Activated naive CD8-positive, alpha-beta T cell treated with anti-CD3 and anti-CD28 coated beads, Interleukin-2, amount 10 ng/mL, durations not matched to agents 7 days and 5 days (primary cell): Measurements from ENCODE around the gene HBZ. TPM values are rescaled to one million over a fixed set of nuclear protein-coding genes. Genes with fewer than 3 reads are reported as not detected.
"Not testable (repeated sequence)": the region's sequence is repeated elsewhere in the genome, so short reads cannot be mapped to it uniquely, and the experiment has no call there.

Source experiments
- ATAC-seq: fragments of 150-1000 bp; cut with Tn5 transposase; one replicate; pipeline ENCODE4 v1.10.0; 2021; ENCODE audit warnings: low read depth, moderate library complexity
- POLR2A ChIA-PET: fragments of 350-600 bp; sonication (Branson Sonifier 250); formaldehyde crosslinking; loops from one replicate; lab custom pipeline; 2021; ENCODE audit warnings: antibody characterized with exemption; lab: Charles Lee
- DNase-seq: peaks from one replicate; pipeline ENCODE4 v3.0.0; 2021
- H3K27ac Mint-ChIP-seq: one replicate; pipeline ENCODE4 v1.8.0; 2022; ENCODE audit warnings: mild to moderate bottlenecking, mixed read lengths
- H3K27me3 Mint-ChIP-seq: one replicate; pipeline ENCODE4 v1.8.0; 2022; ENCODE audit warnings: mild to moderate bottlenecking, moderate library complexity, mixed read lengths
- H3K36me3 Mint-ChIP-seq: one replicate; pipeline ENCODE4 v1.8.0; 2021; ENCODE audit warnings: mild to moderate bottlenecking, mixed read lengths
- H3K4me1 Mint-ChIP-seq: one replicate; pipeline ENCODE4 v1.8.0; 2021; ENCODE audit warnings: mixed read lengths
- H3K4me3 Mint-ChIP-seq: one replicate; pipeline ENCODE4 v1.8.0; 2022; ENCODE audit warnings: mild to moderate bottlenecking, moderate library complexity, mixed read lengths
- H3K9me3 Mint-ChIP-seq: one replicate; pipeline ENCODE4 v1.8.0; 2021; ENCODE audit warnings: mixed read lengths
- total RNA-seq, 2 experiments: library from RNA; stranded (reverse); gene quantifications; one replicate each; pipeline ENCODE4 v1.2.3, GENCODE V29; 2021

HBZ gene
- total RNA-seq, 2 experiments from 2014 or later = not detected

GRCh38 chr16:173928-174769 lies 21.7 kb downstream of the HBZ start:
- H3K27ac Mint-ChIP-seq, H3K9me3 Mint-ChIP-seq, POLR2A ChIA-PET, H3K4me1 Mint-ChIP-seq, H3K36me3 Mint-ChIP-seq, H3K4me3 Mint-ChIP-seq, DNase-seq, ATAC-seq: not testable (repeated sequence)
- H3K27me3 Mint-ChIP-seq = peaks cover 60% of the 10 kb centered on the region

GRCh38 chr16:175011-175949 lies 22.8 kb downstream of the HBZ start:
- Mint-ChIP-seq H3K9me3 (no peaks in the 10 kb centered on the region), H3K36me3 (no peaks in the 10 kb centered on the region), H3K4me3 (peak overlapping the region; percentile 5), H3K27me3 (peaks cover 66% of the 10 kb centered on the region), H3K4me1 (peaks cover 9% of the 10 kb centered on the region), H3K27ac (no peak overlapping the region)
- POLR2A ChIA-PET = interaction anchor here (0.6 kb wide), 1 partner anchor 50 kb away, joined by 3 read pairs; no protein-coding TSS in a partner anchor
- ATAC-seq (no peak), DNase-seq (no peak)

- H3K27ac Mint-ChIP-seq, H3K36me3 Mint-ChIP-seq, POLR2A ChIA-PET, DNase-seq, H3K9me3 Mint-ChIP-seq, H3K4me3 Mint-ChIP-seq, H3K4me1 Mint-ChIP-seq: not testable (repeated sequence)
- H3K27me3 Mint-ChIP-seq = peaks cover 60% of the 10 kb centered on the region
- peak; percentile 13 for ATAC-seq
These were observed 23.6 kb downstream of the HBZ start for GRCh38 chr16:176006-176405.

GRCh38 chr16:176477-177382 lies 24.3 kb downstream of the HBZ start, which contains the start of gene HBA1:
TSS of gene HBA1 (plus strand) at chr16:176680. CDS start at chr16:176717, 37 bp downstream.
- H3K36me3 Mint-ChIP-seq, H3K27ac Mint-ChIP-seq, H3K4me3 Mint-ChIP-seq, H3K9me3 Mint-ChIP-seq, H3K4me1 Mint-ChIP-seq, POLR2A ChIA-PET: not testable (repeated sequence)
- peak; percentile 50 for DNase-seq
- peaks cover 55% of the 10 kb centered on the region for H3K27me3 Mint-ChIP-seq
- peak; percentile 41 for ATAC-seq

GRCh38 chr16:177394-177822 lies 25.0 kb downstream of the HBZ start:
- POLR2A ChIA-PET = no interaction called here
- no peaks in the 10 kb centered on the region for H3K36me3 Mint-ChIP-seq
- peaks cover 5% of the 10 kb centered on the region for H3K4me1 Mint-ChIP-seq
- no peaks in the 10 kb centered on the region for H3K9me3 Mint-ChIP-seq
- ATAC-seq (no peak), DNase-seq (no peak)
- no peak overlapping the region for H3K4me3 Mint-ChIP-seq
- peaks cover 51% of the 10 kb centered on the region for H3K27me3 Mint-ChIP-seq
- H3K27ac Mint-ChIP-seq = no peak overlapping the region

GRCh38 chr16:177981-178667 lies 25.7 kb downstream of the HBZ start:
- Mint-ChIP-seq H3K4me3 (no peak overlapping the region), H3K27me3 (peaks cover 51% of the 10 kb centered on the region), H3K9me3 (no peaks in the 10 kb centered on the region), H3K27ac (no peak overlapping the region), H3K36me3 (no peaks in the 10 kb centered on the region), H3K4me1 (peaks cover 5% of the 10 kb centered on the region)
- no peak for DNase-seq
- POLR2A ChIA-PET = no interaction called here
- no peak for ATAC-seq

GRCh38 chr16:178668-179015 lies 26.2 kb downstream of the HBZ start:
- POLR2A ChIA-PET = no interaction called here
- DNase-seq (no peak), ATAC-seq (no peak)
- H3K4me3 Mint-ChIP-seq = no peak overlapping the region
- H3K36me3 Mint-ChIP-seq = no peaks in the 10 kb centered on the region
- no peak overlapping the region for H3K27ac Mint-ChIP-seq
- peaks cover 47% of the 10 kb centered on the region for H3K27me3 Mint-ChIP-seq
- peaks cover 5% of the 10 kb centered on the region for H3K4me1 Mint-ChIP-seq
- H3K9me3 Mint-ChIP-seq = no peaks in the 10 kb centered on the region

- peaks cover 44% of the 10 kb centered on the region for H3K27me3 Mint-ChIP-seq
- DNase-seq (no peak), ATAC-seq (no peak)
- no peak overlapping the region for H3K27ac Mint-ChIP-seq
- H3K4me3 Mint-ChIP-seq = peak overlapping the region; percentile 5
- POLR2A ChIA-PET = no interaction called here
- H3K4me1 Mint-ChIP-seq = peaks cover 5% of the 10 kb centered on the region
- H3K9me3 Mint-ChIP-seq = no peaks in the 10 kb centered on the region
- H3K36me3 Mint-ChIP-seq = no peaks in the 10 kb centered on the region
These were observed 27.0 kb downstream of the HBZ start for GRCh38 chr16:179211-180092.

- Mint-ChIP-seq H3K27ac (no peak within 1 kb of the TSS), H3K27me3 (peaks cover 37% of the 10 kb centered on the region), H3K36me3 (no peaks in the 10 kb centered on the region), H3K9me3 (no peaks in the 10 kb centered on the region), H3K4me3 (peak within 1 kb of the TSS; percentile 5), H3K4me1 (no peaks in the 10 kb centered on the region)
- DNase-seq (peak; percentile 70), ATAC-seq (peak; percentile 10)
- POLR2A ChIA-PET = no interaction called here
These were observed 27.7 kb downstream of the HBZ start, which contains the start of gene HBQ1 for GRCh38 chr16:180101-180675. TSS of gene HBQ1 (plus strand) at chr16:180459. CDS start at chr16:180487, 28 bp downstream.

GRCh38 chr16:180681-181564 lies 28.5 kb downstream of the HBZ start:
- no peaks in the 10 kb centered on the region for H3K9me3 Mint-ChIP-seq
- H3K27me3 Mint-ChIP-seq = peaks cover 30% of the 10 kb centered on the region
- ATAC-seq (peak; percentile 84), DNase-seq (peak; percentile 92)
- H3K4me1 Mint-ChIP-seq = no peaks in the 10 kb centered on the region
- H3K27ac Mint-ChIP-seq = no peak overlapping the region
- H3K36me3 Mint-ChIP-seq = peaks cover 3% of the 10 kb centered on the region
- POLR2A ChIA-PET = interaction anchor here (0.7 kb wide), 1 partner anchor 55 kb away, joined by 4 read pairs; no protein-coding TSS in a partner anchor
- H3K4me3 Mint-ChIP-seq = no peak overlapping the region
